Endothelial cell of umbilical vein (primary cell): Measurements from ENCODE around the gene GALK2.

ENCODE experiments used
- EZH2 ChIP-seq: IDR thresholded peaks from 2 replicates; pipeline ENCODE4 v1.6.1; 2012; ENCODE audit warnings: borderline replicate concordance, low read depth, mild to moderate bottlenecking, moderate library complexity, low read length, inconsistent platforms; ENCODE audit not compliant: severe bottlenecking
- FOS ChIP-seq: IDR thresholded peaks from 2 replicates; pipeline ENCODE4 v1.6.1; 2011; ENCODE audit warnings: mild to moderate bottlenecking, low read length, moderate library complexity, borderline replicate concordance; ENCODE audit not compliant: insufficient read depth
- GATA2 ChIP-seq: IDR thresholded peaks from 2 replicates; pipeline ENCODE4 v1.7.0; 2011; ENCODE audit warnings: low read depth, mild to moderate bottlenecking, moderate library complexity, mixed read lengths, low read length; ENCODE audit not compliant: insufficient read length, insufficient read depth
- JUN ChIP-seq: IDR thresholded peaks from 2 replicates; pipeline ENCODE4 v1.6.1; 2011; ENCODE audit warnings: borderline replicate concordance, low read depth; ENCODE audit not compliant: insufficient read length, insufficient read depth
- MYC ChIP-seq: IDR thresholded peaks from one replicate; pipeline ENCODE4 v1.6.1; 2011; ENCODE audit warnings: mild to moderate bottlenecking, low read depth, low read length
- POLR2A ChIP-seq: IDR thresholded peaks from 2 replicates; pipeline ENCODE4 v1.6.1; 2012; ENCODE audit warnings: low read depth, mild to moderate bottlenecking, control low read depth, low read length
- POLR2AphosphoS5 ChIP-seq: IDR thresholded peaks from 2 replicates; pipeline ENCODE4 v1.6.1; 2012; ENCODE audit warnings: low read depth, mild to moderate bottlenecking, control low read depth, low read length, moderate library complexity; ENCODE audit not compliant: insufficient read depth
- TF ChIP-seq, protein P1 (sequence below), 2 donors: IDR thresholded peaks; 1 replicate in 1 of 2; 2 replicates in 1 of 2; pipeline ENCODE4 v1.5.1; 2011; ENCODE audit warnings: low read length in 2 of 2, mild to moderate bottlenecking in 2 of 2, moderate library complexity in 2 of 2, control low read depth in 1 of 2, inconsistent platforms in 1 of 2, low read depth in 1 of 2; ENCODE audit not compliant: insufficient read depth in 1 of 2; ENCODE audit errors: extremely low read depth in 1 of 2
- TF ChIP-seq, protein P2 (sequence below): IDR thresholded peaks from 2 replicates; pipeline ENCODE4 v1.6.1; 2011; ENCODE audit not compliant: insufficient read depth, insufficient read length

DNA sequence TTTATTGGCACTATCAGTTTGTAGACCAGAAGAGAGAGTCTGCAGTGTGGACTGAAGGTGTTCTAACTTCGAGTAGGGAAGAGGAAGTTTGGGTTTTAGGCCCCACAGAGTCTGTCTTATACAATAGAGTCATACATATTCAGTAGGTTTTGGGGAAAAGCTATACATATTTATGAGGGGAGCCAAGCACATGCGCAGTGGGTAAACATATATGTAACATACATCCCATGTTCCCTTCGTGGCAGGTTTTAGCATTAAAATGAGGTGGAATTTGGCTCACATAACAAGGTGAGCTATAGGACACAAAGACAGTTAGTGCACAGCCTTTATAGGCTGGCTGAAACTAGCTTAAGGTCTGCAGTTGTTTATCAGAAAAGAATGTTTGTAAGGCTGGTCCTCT lies 4.9 kb downstream of the GALK2 start:
- TF ChIP-seq, protein P1, sequence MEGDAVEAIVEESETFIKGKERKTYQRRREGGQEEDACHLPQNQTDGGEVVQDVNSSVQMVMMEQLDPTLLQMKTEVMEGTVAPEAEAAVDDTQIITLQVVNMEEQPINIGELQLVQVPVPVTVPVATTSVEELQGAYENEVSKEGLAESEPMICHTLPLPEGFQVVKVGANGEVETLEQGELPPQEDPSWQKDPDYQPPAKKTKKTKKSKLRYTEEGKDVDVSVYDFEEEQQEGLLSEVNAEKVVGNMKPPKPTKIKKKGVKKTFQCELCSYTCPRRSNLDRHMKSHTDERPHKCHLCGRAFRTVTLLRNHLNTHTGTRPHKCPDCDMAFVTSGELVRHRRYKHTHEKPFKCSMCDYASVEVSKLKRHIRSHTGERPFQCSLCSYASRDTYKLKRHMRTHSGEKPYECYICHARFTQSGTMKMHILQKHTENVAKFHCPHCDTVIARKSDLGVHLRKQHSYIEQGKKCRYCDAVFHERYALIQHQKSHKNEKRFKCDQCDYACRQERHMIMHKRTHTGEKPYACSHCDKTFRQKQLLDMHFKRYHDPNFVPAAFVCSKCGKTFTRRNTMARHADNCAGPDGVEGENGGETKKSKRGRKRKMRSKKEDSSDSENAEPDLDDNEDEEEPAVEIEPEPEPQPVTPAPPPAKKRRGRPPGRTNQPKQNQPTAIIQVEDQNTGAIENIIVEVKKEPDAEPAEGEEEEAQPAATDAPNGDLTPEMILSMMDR (IDR thresholded peaks at IDR 0.05; ENCODE audit: extremely low read depth in 1 of 2, insufficient read depth in 1 of 2, low read depth in 1 of 2, low read length in 2 of 2), result no peak
- TF ChIP-seq POLR2A (no peak), EZH2 (no peak), POLR2AphosphoS5 (no peak), GATA2 (no peak), JUN (no peak), MYC (no peak), FOS (no peak)
- TF ChIP-seq, protein P2, sequence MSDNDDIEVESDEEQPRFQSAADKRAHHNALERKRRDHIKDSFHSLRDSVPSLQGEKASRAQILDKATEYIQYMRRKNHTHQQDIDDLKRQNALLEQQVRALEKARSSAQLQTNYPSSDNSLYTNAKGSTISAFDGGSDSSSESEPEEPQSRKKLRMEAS, result no peak
